ENCODE results near the gene MOXD1.

GRCh38 chr6:132253906-132254305 lies 147.4 kb downstream of the MOXD1 start:
- TF ChIP-seq CTCF (IDR thresholded peaks at IDR 0.05) (no peak), POLR2A (IDR thresholded peaks at IDR 0.05) (no peak)
